H1 (cell line): Measurements from ENCODE around the gene FAM193A. TPM values are rescaled to one million over a fixed set of nuclear protein-coding genes. Genes with fewer than 3 reads are reported as not detected.
"Not testable (repeated sequence)": the region's sequence is repeated elsewhere in the genome, so short reads cannot be mapped to it uniquely, and the experiment has no call there.

Source experiments
- CTCF ChIA-PET: fragments of 300-600 bp; sonication (Branson Sonifier 250); formaldehyde crosslinking; loops from one replicate; lab custom pipeline; 2021; ENCODE audit not compliant: partially characterized antibody; lab: Charles Lee
- POLR2A ChIA-PET: fragments of 300-600 bp; sonication (Branson Sonifier 250); formaldehyde crosslinking; loops from one replicate; lab custom pipeline; 2021; ENCODE audit warnings: inconsistent platforms; ENCODE audit not compliant: partially characterized antibody; lab: Charles Lee
- DNase-seq, 2 experiments: peaks; one replicate each; pipeline versions ENCODE4 v3.0.0 to v3.0.0-alpha.2; 2010 to 2022; ENCODE audit warnings: low spot score in 2 of 2, low read depth in 1 of 2, mixed read lengths in 1 of 2
- FAIRE-seq: peaks from 2 replicates; lab custom pipeline; 2011; peaks lifted over from hg19 to GRCh38; lab: Jason Lieb, UNC
- H2AFZ ChIP-seq: 2 replicates; pipeline ENCODE4 v1.8.1; 2012; ENCODE audit warnings: low read length, inconsistent platforms
- H2AK5ac ChIP-seq: 2 replicates; pipeline ENCODE4 v1.6.1; 2013; ENCODE audit warnings: low read depth, low read length
- H2BK120ac ChIP-seq: replicated peaks from 2 replicates; pipeline ENCODE3; 2013; ENCODE audit warnings: low read depth, low read length, inconsistent platforms
- H2BK12ac ChIP-seq: 2 replicates; pipeline ENCODE4 v1.6.1; 2013; ENCODE audit warnings: low read depth, low read length
- H2BK15ac ChIP-seq: 2 replicates; pipeline ENCODE4 v1.6.1; 2013; ENCODE audit warnings: low read length
- H2BK20ac ChIP-seq: 2 replicates; pipeline ENCODE4 v1.6.1; 2013; ENCODE audit warnings: low read length
- H2BK5ac ChIP-seq: 2 replicates; pipeline ENCODE4 v1.6.1; 2013; ENCODE audit warnings: low read depth, low read length
- H3K14ac ChIP-seq: 2 replicates; pipeline ENCODE4 v1.6.1; 2013; ENCODE audit warnings: inconsistent platforms; ENCODE audit not compliant: insufficient read length
- H3K18ac ChIP-seq: 2 replicates; pipeline ENCODE4 v1.6.1; 2013; ENCODE audit warnings: low read length; ENCODE audit errors: extremely low read depth
- H3K23ac ChIP-seq: 2 replicates; pipeline ENCODE4 v1.6.1; 2013; ENCODE audit warnings: inconsistent platforms; ENCODE audit not compliant: insufficient read length
- H3K23me2 ChIP-seq: 2 replicates; pipeline ENCODE4 v1.6.1; 2013; ENCODE audit warnings: low read depth, low read length
- H3K27ac ChIP-seq: 2 replicates; pipeline ENCODE4 v1.6.1; 2011; ENCODE audit warnings: low read depth, low read length, inconsistent platforms
- H3K27me3 ChIP-seq, 4 experiments: replicated peaks in 1 of 4; 1 replicate in 1 of 4; 2 replicates in 3 of 4; pipeline versions ENCODE4 v1.6.1 to v1.8.1; 2011 to 2013; ENCODE audit warnings: low read length in 3 of 4, mild to moderate bottlenecking in 3 of 4, inconsistent platforms in 2 of 4, mixed read lengths in 2 of 4, moderate library complexity in 1 of 4; ENCODE audit not compliant: control insufficient read depth in 3 of 4, insufficient read depth in 3 of 4; ENCODE audit errors: extremely low read depth in 1 of 4
- H3K36me3 ChIP-seq, 4 experiments: 2 replicates each; pipeline versions ENCODE4 v1.6.1 to v1.8.1; 2011 to 2013; ENCODE audit warnings: mild to moderate bottlenecking in 4 of 4, low read length in 3 of 4, moderate library complexity in 2 of 4, control low read depth in 1 of 4, inconsistent platforms in 1 of 4; ENCODE audit not compliant: insufficient read depth in 4 of 4, control insufficient read depth in 2 of 4
- H3K4ac ChIP-seq: replicated peaks from 2 replicates; pipeline ENCODE3; 2013; ENCODE audit warnings: low read length, low read depth, mixed read lengths, inconsistent platforms; ENCODE audit not compliant: insufficient read length
- H3K4me1 ChIP-seq, 4 experiments: replicated peaks in 1 of 4; 1 replicate in 1 of 4; 2 replicates in 3 of 4; pipeline versions ENCODE4 v1.6.1 to v1.8.1; 2011 to 2013; ENCODE audit warnings: low read length in 3 of 4, inconsistent platforms in 2 of 4, mixed read lengths in 1 of 4; ENCODE audit not compliant: insufficient read depth in 4 of 4, control insufficient read depth in 3 of 4
- H3K4me2 ChIP-seq, 2 experiments: 2 replicates each; pipeline versions ENCODE4 v1.6.1 to v1.8.1; 2011 to 2013; ENCODE audit warnings: low read depth in 2 of 2, low read length in 2 of 2, control low read depth in 1 of 2, inconsistent platforms in 1 of 2, mild to moderate bottlenecking in 1 of 2; ENCODE audit not compliant: insufficient read depth in 1 of 2
- H3K4me3 ChIP-seq, 4 experiments: fragments of 200-600, 300-600 bp in 1 of 4; sonication (generic), shearing (Covaris generic), sonication (Bioruptor Twin) in 1 of 4; 2 replicates each; pipeline versions ENCODE4 v1.5.1 to v1.8.1; 2011 to 2016; ENCODE audit warnings: low read length in 4 of 4, low read depth in 3 of 4, control low read depth in 2 of 4, inconsistent platforms in 2 of 4, mild to moderate bottlenecking in 2 of 4, mixed read lengths in 1 of 4, moderate library complexity in 1 of 4; ENCODE audit not compliant: insufficient read depth in 2 of 4; ENCODE audit errors: extremely low read depth in 1 of 4
- H3K56ac ChIP-seq: replicated peaks from 2 replicates; pipeline ENCODE3; 2013; ENCODE audit warnings: low read depth, mild to moderate bottlenecking, mixed read lengths, low read length, inconsistent platforms; ENCODE audit not compliant: insufficient read length
- H3K79me1 ChIP-seq: 2 replicates; pipeline ENCODE4 v1.6.1; 2013; ENCODE audit warnings: low read depth, low read length, control low read depth
- H3K79me2 ChIP-seq, 2 experiments: 2 replicates each; pipeline versions ENCODE4 v1.6.1 to v1.8.1; 2012 to 2013; ENCODE audit warnings: low read length in 2 of 2, mild to moderate bottlenecking in 2 of 2, inconsistent platforms in 1 of 2; ENCODE audit not compliant: insufficient read depth in 2 of 2, control insufficient read depth in 1 of 2
- H3K9ac ChIP-seq, 4 experiments: replicated peaks in 1 of 4; 1 replicate in 1 of 4; 2 replicates in 3 of 4; pipeline versions ENCODE4 v1.6.1 to v1.8.1; 2011 to 2013; ENCODE audit warnings: low read depth in 3 of 4, low read length in 3 of 4, control low read depth in 2 of 4, mild to moderate bottlenecking in 2 of 4, moderate library complexity in 2 of 4, inconsistent platforms in 1 of 4; ENCODE audit errors: extremely low read depth in 1 of 4
- H3K9me3 ChIP-seq, 2 experiments: 2 replicates each; pipeline versions ENCODE4 v1.6.1 to v1.8.1; 2012 to 2013; ENCODE audit warnings: mild to moderate bottlenecking in 2 of 2, moderate library complexity in 2 of 2, control low read depth in 1 of 2, inconsistent platforms in 1 of 2, low read depth in 1 of 2, low read length in 1 of 2, mixed read lengths in 1 of 2; ENCODE audit not compliant: insufficient read depth in 2 of 2
- H4K20me1 ChIP-seq, 2 experiments: replicated peaks in 1 of 2; 2 replicates each; pipeline versions ENCODE3 to v1.8.1; 2011 to 2013; ENCODE audit warnings: inconsistent platforms in 2 of 2, low read length in 2 of 2, mild to moderate bottlenecking in 1 of 2; ENCODE audit not compliant: insufficient read depth in 2 of 2, control insufficient read depth in 1 of 2
- H4K5ac ChIP-seq: 2 replicates; pipeline ENCODE4 v1.6.1; 2013; ENCODE audit warnings: low read length, low read depth, mixed read lengths, inconsistent platforms; ENCODE audit not compliant: insufficient read length
- H4K8ac ChIP-seq: 2 replicates; pipeline ENCODE4 v1.8.0; 2013; ENCODE audit warnings: mild to moderate bottlenecking, moderate library complexity, low read length, inconsistent platforms; ENCODE audit not compliant: insufficient read depth; ENCODE audit errors: extremely low read depth
- H4K91ac ChIP-seq: replicated peaks from 2 replicates; pipeline ENCODE3; 2013; ENCODE audit warnings: low read length, mixed read lengths, inconsistent platforms; ENCODE audit not compliant: insufficient read length
- WGBS, 2 experiments: shearing (Covaris generic) in 1 of 2; methylation state at CpG; one replicate each; pipeline versions ENCODE4 v1.1.6 to v1.1.7; 2013 to 2015; ENCODE audit warnings: low lambda C conversion rate in 2 of 2, mixed read lengths in 2 of 2, inconsistent platforms in 1 of 2, low coverage in 1 of 2, missing lambda C conversion rate in 1 of 2; ENCODE audit not compliant: insufficient replicate concordance in 2 of 2, insufficient coverage in 1 of 2, insufficient read length in 1 of 2; ENCODE audit errors: extremely low coverage in 1 of 2, missing lambda C conversion rate in 1 of 2; 5-methylcytosine and 5-hydroxymethylcytosine counted together
- polyA plus RNA-seq, 7 experiments: library from polyadenylated mRNA; depleted of rRNA in 3 of 7; stranded (reverse) in 5 of 7; unstranded in 2 of 7; fragments of >200 nt in 5 of 7; fragments of 200-250 nt in 2 of 7; gene quantifications; 1 replicate in 5 of 7; 2 replicates in 1 of 7; 4 replicates in 1 of 7; pipeline versions ENCODE4 v1.2.1 to v1.2.3, GENCODE V29; 2011 to 2013; ENCODE audit warnings: missing spikeins in 2 of 7, mixed read lengths in 2 of 7
- total RNA-seq: library from RNA; stranded (reverse); fragmentation: NEBNext Ultra II Directional; extraction: Animal tissue kit (Norgen Biotek cat#: 25700); gene quantifications from 2 replicates; pipeline ENCODE4 v1.2.1, GENCODE V29; 2021

The FAM193A gene
- total and polyA plus RNA-seq, 2 of the 8 experiments (the other 6 are each of a cell fraction or from before 2014, with no cell fraction given), result 8.7 to 26.2 TPM

GRCh38 chr4:2618729-2619128 is 82.3 kb downstream of the FAM193A start:
- CTCF ChIA-PET, result interaction anchor here (1.4 kb wide), 1 partner anchor 60 kb away, joined by 3 read pairs; no protein-coding TSS in a partner anchor
- POLR2A ChIA-PET, H3K27me3 ChIP-seq, H3K56ac ChIP-seq, H3K9me3 ChIP-seq, H3K23ac ChIP-seq, H3K18ac ChIP-seq, H3K14ac ChIP-seq, H3K9ac ChIP-seq, H3K79me1 ChIP-seq, H4K20me1 ChIP-seq, DNase-seq, H4K8ac ChIP-seq, H2AK5ac ChIP-seq, H3K36me3 ChIP-seq, H3K4me3 ChIP-seq, H2BK15ac ChIP-seq, FAIRE-seq, H3K4ac ChIP-seq, H3K27ac ChIP-seq, H2BK120ac ChIP-seq, H2BK12ac ChIP-seq, H3K4me2 ChIP-seq, H2BK5ac ChIP-seq, H2AFZ ChIP-seq, H2BK20ac ChIP-seq, H4K5ac ChIP-seq, H4K91ac ChIP-seq, H3K23me2 ChIP-seq: not testable (repeated sequence)
- Histone ChIP-seq H3K4me1 (peaks cover 1 to 12% (median 5%) of the 10 kb centered on the region in 4 experiments; a peak in 5 of 7 replicates), H3K79me2 (peaks cover 3 to 83% of the 10 kb centered on the region in 2 experiments; a peak in 3 of 4 replicates)
- WGBS, 2 experiments, result 92% methylated on average over 7 of the region's 9 CpGs; no CpG with 5 or more reads in 1 of the 2 experiments
